Left ventricle myocardium inferior (tissue), 1 donor: ENCODE results near the gene ERC1. TPM values are rescaled to one million over a fixed set of nuclear protein-coding genes. Genes with fewer than 3 reads are reported as not detected.

Source experiments
- DNase-seq: peaks from one replicate; pipeline ENCODE4 v3.0.0-alpha.2; 2020
- H3K27ac ChIP-seq: fragments of 200-600 bp; replicated peaks from 2 replicates; pipeline ENCODE4 v1.8.0; 2021
- H3K27me3 ChIP-seq: fragments of 200-600 bp; 2 replicates; pipeline ENCODE4 v1.8.0; 2021; ENCODE audit warnings: low read depth
- H3K36me3 ChIP-seq: fragments of 200-600 bp; 2 replicates; pipeline ENCODE4 v1.8.0; 2021
- H3K4me1 ChIP-seq: fragments of 200-600 bp; 2 replicates; pipeline ENCODE4 v1.8.0; 2021
- H3K4me3 ChIP-seq: fragments of 200-600 bp; 2 replicates; pipeline ENCODE4 v1.8.0; 2021; ENCODE audit warnings: mild to moderate bottlenecking, moderate library complexity
- H3K9me3 ChIP-seq: fragments of 200-600 bp; replicated peaks from 2 replicates; pipeline ENCODE4 v1.8.0; 2021
- CTCF ChIP-seq: fragments of 200-600 bp; IDR thresholded peaks from 2 replicates; pipeline ENCODE4 v1.8.0; 2021; ENCODE audit warnings: antibody characterized with exemption, mild to moderate bottlenecking, borderline replicate concordance
- intact Hi-C: fragments of 100-400 bp; cut with micrococcal nuclease; formaldehyde crosslinking; loops from one replicate; pipeline ENCODE4 v1.11.0; 2022
- total RNA-seq: library from RNA; stranded (reverse); fragmentation: NEBNext Ultra II Directional; extraction: Animal tissue kit (Norgen Biotek cat#: 25700); gene quantifications from one replicate; pipeline ENCODE4 v1.2.1, GENCODE V29; 2021
- donor health status: DM: no; HTN: yes; CAD: no; lungs with severe emphysema.

The ERC1 gene
- total RNA-seq, 1 donor from 2014 or later = 50.8 TPM

GRCh38 chr12:1382826-1383225 is 391.8 kb downstream of the ERC1 start:
- Histone ChIP-seq H3K27ac (no peak overlapping the region), H3K4me1 (no peaks in the 10 kb centered on the region), H3K27me3 (no peaks in the 10 kb centered on the region), H3K4me3 (no peak overlapping the region), H3K9me3 (no peaks in the 10 kb centered on the region), H3K36me3 (peaks cover 7% of the 10 kb centered on the region)
- DNase-seq = no peak
- intact Hi-C loops = no loop called here
- TF ChIP-seq CTCF = no peak

GRCh38 chr12:1383758-1384157 is 392.7 kb downstream of the ERC1 start:
- peaks cover 7% of the 10 kb centered on the region for H3K36me3 ChIP-seq
- no peak for TF ChIP-seq CTCF
- H3K4me1 ChIP-seq = no peaks in the 10 kb centered on the region
- DNase-seq = no peak
- no peaks in the 10 kb centered on the region for H3K27me3 ChIP-seq
- intact Hi-C loops = no loop called here
- no peak overlapping the region for H3K4me3 ChIP-seq
- H3K27ac ChIP-seq = no peak overlapping the region
- no peaks in the 10 kb centered on the region for H3K9me3 ChIP-seq

- intact Hi-C loops = no loop called here
- Histone ChIP-seq H3K4me3 (no peak overlapping the region), H3K36me3 (peaks cover 5% of the 10 kb centered on the region), H3K9me3 (no peaks in the 10 kb centered on the region), H3K4me1 (no peaks in the 10 kb centered on the region), H3K27ac (no peak overlapping the region), H3K27me3 (no peaks in the 10 kb centered on the region)
- no peak for TF ChIP-seq CTCF
- DNase-seq = no peak
These were observed 393.9 kb downstream of the ERC1 start for GRCh38 chr12:1384910-1385309.

GRCh38 chr12:1391722-1392121 is 400.7 kb downstream of the ERC1 start:
- no peak overlapping the region for H3K4me3 ChIP-seq
- no peaks in the 10 kb centered on the region for H3K4me1 ChIP-seq
- TF ChIP-seq CTCF = no peak
- no peak overlapping the region for H3K27ac ChIP-seq
- peaks cover 14% of the 10 kb centered on the region for H3K9me3 ChIP-seq
- DNase-seq = no peak
- peaks cover 13% of the 10 kb centered on the region for H3K36me3 ChIP-seq
- no peaks in the 10 kb centered on the region for H3K27me3 ChIP-seq
- intact Hi-C loops = no loop called here

- Histone ChIP-seq H3K36me3 (peaks cover 13% of the 10 kb centered on the region), H3K9me3 (peaks cover 14% of the 10 kb centered on the region), H3K4me1 (no peaks in the 10 kb centered on the region), H3K4me3 (no peak overlapping the region), H3K27ac (peak overlapping the region; percentile 28), H3K27me3 (no peaks in the 10 kb centered on the region)
- no peak for TF ChIP-seq CTCF
- intact Hi-C loops = no loop called here
- no peak for DNase-seq
These were observed 404.5 kb downstream of the ERC1 start for GRCh38 chr12:1395421-1395955.
